B cell (primary cell): ENCODE measurements around the gene GATAD2B. TPM values are rescaled to one million over a fixed set of nuclear protein-coding genes. Genes with fewer than 3 reads are reported as not detected.

Experiments
- ATAC-seq: fragments of 200-7000 bp; cut with Tn5 transposase; one replicate; pipeline ENCODE4 v1.10.0; 2021; ENCODE audit warnings: low read depth, mild to moderate bottlenecking, moderate number of reproducible peaks, moderate library complexity
- CTCF ChIA-PET: fragments of 350-600 bp; sonication (Branson Sonifier 250); formaldehyde crosslinking; loops from one replicate; lab custom pipeline; 2021; ENCODE audit warnings: antibody characterized with exemption, inconsistent platforms; lab: Charles Lee
- POLR2A ChIA-PET: fragments of 350-600 bp; sonication (Branson Sonifier 250); formaldehyde crosslinking; loops from one replicate; lab custom pipeline; 2021; ENCODE audit warnings: antibody characterized with exemption; lab: Charles Lee
- DNase-seq: peaks from one replicate; pipeline ENCODE4 v3.0.0; 2013
- H2AFZ ChIP-seq: 2 replicates; pipeline ENCODE4 v1.6.1; 2012; ENCODE audit warnings: mild to moderate bottlenecking, low read depth, low read length; ENCODE audit not compliant: insufficient read depth, poor library complexity, severe bottlenecking
- H3K27ac ChIP-seq, 2 donors: 1 replicate in 1 of 2; 2 replicates in 1 of 2; pipeline ENCODE4 v1.5.1; 2012 to 2013; ENCODE audit warnings: low read length in 2 of 2, mild to moderate bottlenecking in 2 of 2, moderate library complexity in 1 of 2
- H3K27me3 ChIP-seq, 4 experiments: fragments of 200-600 bp in 1 of 4; sonication (generic) in 1 of 4; replicated peaks in 1 of 4; 1 replicate in 2 of 4; 2 replicates in 2 of 4; pipeline versions ENCODE4 v1.6.1 to v1.7.0; 2013 to 2016; ENCODE audit warnings: low read length in 3 of 4, mild to moderate bottlenecking in 2 of 4, mixed read lengths in 1 of 4, moderate library complexity in 1 of 4; ENCODE audit not compliant: insufficient read depth in 4 of 4, control insufficient read depth in 3 of 4; ENCODE audit errors: control extremely low read depth in 1 of 4
- H3K36me3 ChIP-seq, 2 experiments: replicated peaks in 1 of 2; 1 replicate in 1 of 2; 2 replicates in 1 of 2; pipeline versions ENCODE4 v1.6.1 to v1.7.1; 2013; ENCODE audit warnings: low read length in 1 of 2; ENCODE audit not compliant: insufficient read depth in 2 of 2, control insufficient read depth in 1 of 2; ENCODE audit errors: control extremely low read depth in 1 of 2, extremely low read depth in 1 of 2
- H3K4me1 ChIP-seq, 2 donors: fragments of 200-600 bp in 1 of 2; sonication (generic) in 1 of 2; 1 replicate in 1 of 2; 2 replicates in 1 of 2; pipeline versions ENCODE4 v1.5.1 to v1.6.1; 2013 to 2017; ENCODE audit warnings: low read length in 2 of 2; ENCODE audit not compliant: control insufficient read depth in 2 of 2, insufficient read depth in 2 of 2
- H3K4me2 ChIP-seq: replicated peaks from 2 replicates; pipeline ENCODE3; 2012; ENCODE audit warnings: mild to moderate bottlenecking, low read depth, low read length; ENCODE audit not compliant: poor library complexity, severe bottlenecking
- H3K4me3 ChIP-seq, 5 experiments: fragments of 200-600 bp in 1 of 5; sonication (generic) in 1 of 5; 1 replicate in 3 of 5; 2 replicates in 2 of 5; pipeline versions ENCODE4 v1.5.1 to v1.7.0; 2011 to 2016; ENCODE audit warnings: low read length in 4 of 5, mild to moderate bottlenecking in 4 of 5, low read depth in 2 of 5, control low read depth in 1 of 5, moderate library complexity in 1 of 5; ENCODE audit not compliant: insufficient read depth in 1 of 5; ENCODE audit errors: control extremely low read depth in 1 of 5, extremely low read depth in 1 of 5
- H3K79me2 ChIP-seq: fragments of 200-600 bp; sonication (generic); one replicate; pipeline ENCODE4 v1.6.0; 2016; ENCODE audit warnings: low read length; ENCODE audit not compliant: control insufficient read depth, insufficient read depth
- H3K9ac ChIP-seq: fragments of 200-600 bp; sonication (generic); 2 replicates; pipeline ENCODE4 v1.6.1; 2017; ENCODE audit warnings: mild to moderate bottlenecking, low read length, moderate library complexity
- H3K9me3 ChIP-seq, 3 donors: one replicate each; pipeline versions ENCODE4 v1.6.1 to v1.7.1; 2013; ENCODE audit warnings: low read length in 2 of 3; ENCODE audit not compliant: control insufficient read depth in 2 of 3, insufficient read depth in 1 of 3; ENCODE audit errors: control extremely low read depth in 1 of 3
- H4K20me1 ChIP-seq: 2 replicates; pipeline ENCODE4 v1.6.0; 2012; ENCODE audit warnings: mild to moderate bottlenecking, low read length; ENCODE audit not compliant: insufficient read depth, control insufficient read depth, poor library complexity, severe bottlenecking
- H3K27ac Mint-ChIP-seq: one replicate; pipeline ENCODE4 v1.8.0; 2021; ENCODE audit warnings: mixed read lengths
- H3K27me3 Mint-ChIP-seq: one replicate; pipeline ENCODE4 v1.8.0; 2021; ENCODE audit warnings: mixed read lengths
- H3K4me1 Mint-ChIP-seq: one replicate; pipeline ENCODE4 v1.8.0; 2021; ENCODE audit warnings: mixed read lengths
- H3K4me3 Mint-ChIP-seq: one replicate; pipeline ENCODE4 v1.8.0; 2021; ENCODE audit warnings: mixed read lengths
- H3K9me3 Mint-ChIP-seq: one replicate; pipeline ENCODE4 v1.8.0; 2022; ENCODE audit warnings: mixed read lengths; ENCODE audit not compliant: insufficient read depth
- CTCF ChIP-seq: fragments of 200-600 bp; IDR thresholded peaks from one replicate; pipeline ENCODE4 v1.8.0; 2022; ENCODE audit warnings: antibody characterized with exemption, mild to moderate bottlenecking
- EZH2 ChIP-seq: IDR thresholded peaks from 2 replicates; pipeline ENCODE4 v1.6.1; 2012; ENCODE audit warnings: borderline replicate concordance, low read depth, mild to moderate bottlenecking, moderate library complexity, low read length; ENCODE audit not compliant: insufficient read depth, poor library complexity, severe bottlenecking
- WGBS: methylation state at CpG from one replicate; pipeline ENCODE4 v1.1.5; 2013; ENCODE audit warnings: missing lambda C conversion rate; ENCODE audit not compliant: insufficient coverage; 5-methylcytosine and 5-hydroxymethylcytosine counted together
- intact Hi-C: fragments of 100-400 bp; cut with micrococcal nuclease; formaldehyde crosslinking; loops from one replicate; pipeline ENCODE4 v1.10.0; 2022
- polyA plus RNA-seq: library from polyadenylated mRNA; depleted of rRNA; stranded (reverse); fragments of >200 nt; gene quantifications from 2 replicates; pipeline ENCODE4 v1.2.3, GENCODE V29; 2012
- total RNA-seq, 2 donors: library from RNA; stranded (reverse); fragments of 120-200 nt in 1 of 2; gene quantifications; 1 replicate in 1 of 2; 2 replicates in 1 of 2; pipeline versions ENCODE4 v1.2.3 to v1.2.4, GENCODE V29; 2013 to 2022

The GATAD2B gene
- total and polyA plus RNA-seq, 2 donors (not counting 1 experiment from before 2014, with no cell fraction given): 16.7 to 105 TPM

GRCh38 chr1:153832293-153832692, 90.5 kb downstream of the GATAD2B start:
- H3K27me3 ChIP-seq: no peaks in the 10 kb centered on the region
- peaks cover 21% of the 10 kb centered on the region for H4K20me1 ChIP-seq
- no peak overlapping the region for H3K4me3 ChIP-seq
- DNase-seq: no peak
- H3K27ac ChIP-seq: no peak overlapping the region
- Mint-ChIP-seq H3K4me3 (no peak overlapping the region), H3K4me1 (peaks cover 15% of the 10 kb centered on the region), H3K27me3 (no peaks in the 10 kb centered on the region), H3K27ac (no peak overlapping the region), H3K9me3 (no peaks in the 10 kb centered on the region)
- H3K9ac ChIP-seq: no peak overlapping the region
- no peak overlapping the region for H3K4me2 ChIP-seq
- peaks cover 8 to 17% of the 10 kb centered on the region in 2 experiments for H3K36me3 ChIP-seq
- H3K4me1 ChIP-seq: no peaks in the 10 kb centered on the region
- CTCF ChIA-PET: interaction anchor here (0.5 to 1.5 kb wide), 3 partner anchors 17 to 34 kb away, joined by 4 to 5 read pairs (median 5); no protein-coding TSS in a partner anchor
- ATAC-seq: no peak
- no peak overlapping the region for H2AFZ ChIP-seq
- no peak for TF ChIP-seq EZH2
- TF ChIP-seq CTCF: no peak
- H3K79me2 ChIP-seq: peaks cover 77% of the 10 kb centered on the region
- H3K9me3 ChIP-seq: no peaks in the 10 kb centered on the region
- intact Hi-C loops: no loop called here
- no CpG with 5 or more reads among the region's 3 CpGs for WGBS
- POLR2A ChIA-PET: no interaction called here

GRCh38 chr1:153831026-153831425, 91.7 kb downstream of the GATAD2B start:
- Histone ChIP-seq H3K27ac (no peak overlapping the region), H3K4me3 (no peak overlapping the region), H3K9ac (no peak overlapping the region), H3K4me1 (no peaks in the 10 kb centered on the region), H2AFZ (no peak overlapping the region), H3K36me3 (peaks cover 9 to 27% of the 10 kb centered on the region in 2 experiments), H4K20me1 (peaks cover 21% of the 10 kb centered on the region), H3K9me3 (no peaks in the 10 kb centered on the region), H3K27me3 (no peaks in the 10 kb centered on the region), H3K79me2 (peaks cover 74% of the 10 kb centered on the region), H3K4me2 (no peak overlapping the region)
- no peak for ATAC-seq
- CTCF ChIA-PET: interaction anchor here (0.6 to 1.4 kb wide), 3 partner anchors 10 to 157 kb away, joined by 3 to 5 read pairs (median 3); partner anchors contain the start of gene RAB13
- Mint-ChIP-seq H3K27ac (no peak overlapping the region), H3K4me1 (peaks cover 15% of the 10 kb centered on the region), H3K27me3 (no peaks in the 10 kb centered on the region), H3K9me3 (no peaks in the 10 kb centered on the region), H3K4me3 (no peak overlapping the region)
- POLR2A ChIA-PET: interaction anchor here (0.6 kb wide), 1 partner anchor 255 kb away, joined by 3 read pairs; no protein-coding TSS in a partner anchor
- intact Hi-C loops: no loop called here
- DNase-seq: no peak
- no CpG with 5 or more reads among the region's 2 CpGs for WGBS
- TF ChIP-seq CTCF (no peak), EZH2 (no peak)
